ENCODE results near the gene COL4A1.

Gene COL4A1

GRCh38 chr13:110201114-110201513 lies 105.8 kb downstream of the COL4A1 start:
- FAIRE-seq = no peak
- DNase-seq (ENCODE audit: low spot score) = no peak

- DNase-seq (ENCODE audit: low spot score) = no peak
- no peak for FAIRE-seq
Observed at GRCh38 chr13:110200276-110200870, 106.6 kb downstream of the COL4A1 start.

DNA sequence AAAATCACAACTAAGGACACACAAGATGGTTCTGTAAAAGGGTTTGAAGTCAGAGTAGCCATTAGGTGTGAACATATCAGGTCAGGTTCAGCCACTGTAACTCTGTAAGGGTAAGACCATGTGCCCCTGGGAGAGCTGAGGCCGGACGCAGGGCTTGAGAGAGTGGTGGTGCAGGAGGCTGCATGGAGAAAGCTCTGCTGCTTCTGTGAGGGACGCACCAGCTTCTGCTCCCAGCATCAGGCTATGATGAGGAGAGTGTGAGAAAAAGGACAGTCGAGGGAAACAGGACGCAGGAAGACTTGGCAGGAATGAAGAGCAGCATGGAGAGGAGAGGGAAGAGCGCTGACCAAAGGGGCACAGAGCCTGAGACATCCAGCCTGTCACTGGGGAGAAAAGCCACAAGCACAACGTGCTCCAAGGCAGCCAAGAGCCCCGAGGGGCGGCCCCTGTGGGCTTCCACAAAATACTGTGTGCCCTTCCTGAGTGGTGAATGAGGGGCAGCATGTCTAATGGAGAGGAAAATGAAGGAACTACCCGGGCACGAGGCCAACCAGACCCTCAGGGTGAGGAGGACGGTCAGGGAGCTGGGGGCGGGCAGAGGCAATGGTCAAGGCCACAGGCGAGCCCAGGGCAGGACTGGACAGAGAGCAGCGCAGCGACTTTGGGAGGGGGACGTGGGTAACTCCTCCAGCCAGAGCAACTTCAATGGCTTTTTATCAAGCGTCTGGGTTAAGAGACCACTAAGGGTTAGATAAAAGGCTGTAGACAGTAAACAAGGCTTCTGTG lies 107.7 kb downstream of the COL4A1 start:
- no peak for DNase-seq (ENCODE audit: low spot score)
- no peak for FAIRE-seq

GRCh38 chr13:110197471-110197870 lies 109.5 kb downstream of the COL4A1 start:
- no peak for DNase-seq (ENCODE audit: low spot score)
- FAIRE-seq = no peak

- no peak for FAIRE-seq
- no peak for DNase-seq (ENCODE audit: low spot score)
Observed at GRCh38 chr13:110197026-110197425, 109.9 kb downstream of the COL4A1 start.

DNA sequence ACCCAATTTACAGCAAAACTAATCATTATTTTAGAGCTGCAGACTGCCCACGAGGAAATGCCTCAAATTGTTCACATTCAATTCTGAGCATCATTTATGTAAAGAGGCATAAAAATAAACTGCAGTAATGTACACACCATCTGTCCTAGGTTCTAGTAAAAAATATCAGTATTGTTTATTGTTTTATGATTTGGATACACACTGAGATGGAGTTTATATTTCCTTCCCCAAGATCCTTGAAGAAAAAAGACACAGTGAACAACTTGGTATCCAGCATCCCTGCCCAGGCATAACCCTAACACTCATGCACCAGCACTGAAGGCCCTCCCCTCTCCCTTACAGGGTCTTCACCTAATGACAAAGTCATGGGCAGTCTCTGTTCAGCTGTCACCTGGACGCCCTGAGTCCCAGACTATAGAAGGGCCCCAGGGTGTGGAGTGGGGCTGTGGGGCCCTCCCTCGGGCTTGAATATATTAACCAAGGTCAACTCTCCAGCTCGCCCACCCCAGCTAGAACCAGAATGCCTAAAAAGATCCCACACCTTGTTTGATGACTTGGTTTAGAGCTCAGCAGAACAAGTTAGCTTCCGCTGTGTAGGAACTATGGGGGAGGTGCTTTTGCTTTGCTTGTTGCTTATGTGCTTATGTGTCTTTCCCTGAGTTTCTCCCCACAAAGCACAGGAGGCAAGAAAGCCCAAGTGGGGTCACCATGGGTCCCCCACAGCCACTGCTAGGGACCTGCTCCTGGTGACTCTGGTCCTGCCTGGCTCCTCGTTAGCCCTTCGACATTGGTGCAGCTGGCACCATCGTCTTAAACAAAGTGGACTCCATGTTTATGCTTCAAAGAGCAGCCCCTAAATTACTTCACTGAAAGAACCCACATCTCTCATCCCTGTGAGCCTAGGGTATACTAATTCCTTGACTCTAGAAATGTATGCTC lies 111.1 kb downstream of the COL4A1 start:
- FAIRE-seq (no peak), DNase-seq (ENCODE audit: low spot score) (no peak)

GRCh38 chr13:110194451-110194850 lies 112.5 kb downstream of the COL4A1 start:
- no peak for FAIRE-seq
- DNase-seq (ENCODE audit: low spot score) = no peak

DNA sequence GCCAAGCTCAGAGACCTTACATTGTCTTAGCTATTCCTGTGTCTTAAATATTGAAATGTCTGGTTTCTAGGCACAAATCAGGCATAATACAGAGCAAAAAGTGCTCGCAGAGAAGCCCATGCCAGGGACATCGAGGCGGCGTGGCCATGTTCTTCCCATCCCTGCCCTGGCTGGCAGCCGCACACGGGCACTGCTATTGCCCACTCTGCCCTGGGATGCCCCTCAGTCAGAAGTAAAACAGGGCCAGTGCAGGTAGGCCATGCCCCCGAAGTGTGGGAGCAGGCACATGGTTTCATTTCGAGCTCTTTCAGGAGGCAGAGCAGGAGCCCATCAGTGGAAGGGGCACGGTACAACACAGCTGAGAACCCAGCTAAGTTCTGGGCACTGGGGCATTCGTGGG lies 113.5 kb downstream of the COL4A1 start:
- DNase-seq (ENCODE audit: low spot score) (no peak), FAIRE-seq (no peak)

DNA sequence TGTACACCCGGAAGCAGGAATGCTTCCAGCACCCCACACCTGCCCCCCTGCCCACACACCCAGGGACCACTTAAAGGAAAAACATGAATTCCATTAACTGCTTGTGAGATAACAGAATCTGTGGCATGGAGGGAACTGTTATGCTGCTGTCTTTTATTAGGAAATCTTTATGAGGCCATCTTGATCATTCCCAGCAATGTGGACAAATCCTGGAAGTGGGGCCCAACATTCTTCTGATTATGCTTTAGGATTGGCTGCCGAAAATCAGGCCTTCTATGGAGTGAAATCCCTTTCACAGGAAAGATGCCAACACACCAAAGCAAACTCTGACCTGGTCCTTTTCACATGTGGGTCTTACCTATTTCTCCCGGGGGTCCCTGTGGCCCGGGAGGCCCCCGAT lies 114.5 kb downstream of the COL4A1 start:
- DNase-seq (ENCODE audit: low spot score) (no peak), FAIRE-seq (no peak)

GRCh38 chr13:110187641-110188161 lies 119.3 kb downstream of the COL4A1 start:
- no peak for DNase-seq (ENCODE audit: low spot score)
- no peak for FAIRE-seq

DNA sequence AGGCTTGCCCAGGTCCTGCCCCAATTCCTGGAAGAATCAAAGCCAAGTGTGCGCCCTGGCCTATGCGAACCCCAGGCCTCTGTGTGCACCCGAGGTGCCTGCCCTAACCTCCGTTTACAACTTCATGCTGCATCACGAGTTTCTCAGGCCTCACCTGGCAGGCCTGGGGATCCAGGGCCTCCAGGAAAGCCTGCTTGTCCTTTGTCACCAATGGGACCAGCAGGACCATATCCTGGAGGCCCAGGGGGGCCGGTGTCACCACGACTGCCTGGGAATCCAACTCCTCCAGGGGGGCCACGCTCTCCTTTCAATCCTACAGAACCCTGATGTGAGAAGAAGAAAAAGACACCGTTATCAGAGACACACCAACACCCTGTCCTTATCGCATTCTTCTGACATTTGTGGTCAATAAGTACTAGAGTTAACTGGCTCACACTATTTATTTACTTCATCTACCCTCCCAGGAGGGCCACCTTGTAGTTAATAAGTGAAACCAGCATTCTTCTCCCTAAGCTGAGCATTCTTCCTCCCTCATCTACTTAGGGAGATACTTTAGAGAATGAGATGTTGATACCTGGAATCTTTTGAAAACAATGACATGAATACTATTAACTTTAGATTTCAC lies 120.6 kb downstream of the COL4A1 start:
- FAIRE-seq = no peak
- no peak for DNase-seq (ENCODE audit: low spot score)

- FAIRE-seq (no peak), DNase-seq (ENCODE audit: low spot score) (no peak)
Observed at GRCh38 chr13:110185696-110186095, 121.3 kb downstream of the COL4A1 start.

DNA sequence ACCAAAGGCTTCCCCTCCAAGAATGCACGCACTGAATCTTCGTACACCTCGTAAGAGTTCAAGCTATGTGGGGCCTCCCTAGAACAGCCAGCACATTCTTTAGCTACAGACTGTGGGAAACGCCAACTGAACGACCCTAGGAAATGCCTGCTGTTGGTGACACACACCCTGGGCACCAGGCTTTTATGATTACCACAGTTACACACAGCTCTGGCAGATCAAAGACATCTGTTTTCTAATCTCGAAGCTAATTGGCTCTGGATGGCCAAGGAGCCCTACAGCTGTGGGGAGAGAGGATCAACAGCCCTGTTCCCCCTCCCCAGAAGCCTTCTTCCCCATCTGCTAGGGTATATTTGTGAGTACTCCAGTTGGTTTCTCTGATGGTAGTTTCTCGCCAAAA lies 123.0 kb downstream of the COL4A1 start:
- FAIRE-seq = no peak
- DNase-seq (ENCODE audit: low spot score) = no peak

DNA sequence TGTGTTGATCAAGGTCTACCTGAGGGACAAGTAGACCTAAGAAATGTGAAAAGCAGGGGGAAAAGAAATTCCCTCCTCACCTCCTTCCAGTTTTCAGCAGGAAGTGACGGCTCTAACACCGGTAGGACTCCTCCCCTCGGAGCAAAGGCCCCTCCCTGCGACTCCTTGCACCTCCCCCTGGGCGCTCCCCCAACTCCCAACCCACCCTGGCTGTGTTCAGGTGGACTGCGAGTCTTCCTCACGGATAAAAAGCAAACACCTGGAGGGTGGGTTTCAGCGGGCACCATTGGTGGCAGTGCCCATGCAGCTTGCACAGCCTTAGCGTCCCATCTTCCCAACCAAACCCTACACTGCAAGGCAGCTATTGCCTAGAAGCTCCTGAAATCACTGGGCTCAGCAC lies 124.5 kb downstream of the COL4A1 start:
- FAIRE-seq (no peak), DNase-seq (ENCODE audit: low spot score) (no peak)

DNA sequence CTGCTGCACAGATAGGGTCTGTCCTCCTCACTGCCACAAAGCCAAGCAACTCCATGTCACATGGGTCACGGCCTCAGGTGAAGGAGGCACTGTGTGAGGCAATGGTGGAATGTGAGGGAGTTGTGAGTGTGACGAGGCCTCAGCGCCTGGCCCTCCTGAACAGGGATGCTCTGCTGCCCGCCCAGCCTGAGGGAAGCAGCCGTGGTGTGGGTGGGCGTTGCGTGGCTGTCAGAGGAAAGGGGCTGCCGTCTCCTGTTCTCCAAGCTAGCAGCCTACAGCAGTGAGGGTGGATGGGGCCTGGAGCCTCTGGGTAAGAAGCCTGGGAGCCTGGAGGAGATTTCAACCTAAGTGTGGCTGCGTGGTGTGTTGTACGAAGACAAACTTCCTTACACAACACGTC lies 125.0 kb downstream of the COL4A1 start:
- DNase-seq (ENCODE audit: low spot score) = no peak
- no peak for FAIRE-seq

DNA sequence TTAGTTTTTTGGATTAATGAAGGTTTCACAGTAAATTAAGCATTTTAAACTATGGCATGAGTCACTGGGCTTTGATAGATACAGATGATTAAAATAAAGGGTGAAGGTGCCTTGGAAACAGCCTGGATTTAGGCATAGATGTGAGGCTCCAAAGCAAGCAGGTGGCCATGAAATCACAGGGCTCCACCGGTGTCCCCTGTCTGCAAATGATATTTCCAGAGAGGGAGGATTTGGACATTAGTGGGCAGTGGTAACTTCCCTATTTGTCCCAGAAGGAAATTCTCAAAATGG lies 127.2 kb downstream of the COL4A1 start:
- FAIRE-seq = no peak
- no peak for DNase-seq (ENCODE audit: low spot score)

- FAIRE-seq = no peak
- DNase-seq (ENCODE audit: low spot score) = no peak
Observed at GRCh38 chr13:110179116-110179856, 127.7 kb downstream of the COL4A1 start.

GRCh38 chr13:110177790-110178189 lies 129.2 kb downstream of the COL4A1 start:
- FAIRE-seq (no peak), DNase-seq (ENCODE audit: low spot score) (no peak)

- DNase-seq (ENCODE audit: low spot score) = no peak
Observed at GRCh38 chr13:110176431-110176830, 130.5 kb downstream of the COL4A1 start.

DNA sequence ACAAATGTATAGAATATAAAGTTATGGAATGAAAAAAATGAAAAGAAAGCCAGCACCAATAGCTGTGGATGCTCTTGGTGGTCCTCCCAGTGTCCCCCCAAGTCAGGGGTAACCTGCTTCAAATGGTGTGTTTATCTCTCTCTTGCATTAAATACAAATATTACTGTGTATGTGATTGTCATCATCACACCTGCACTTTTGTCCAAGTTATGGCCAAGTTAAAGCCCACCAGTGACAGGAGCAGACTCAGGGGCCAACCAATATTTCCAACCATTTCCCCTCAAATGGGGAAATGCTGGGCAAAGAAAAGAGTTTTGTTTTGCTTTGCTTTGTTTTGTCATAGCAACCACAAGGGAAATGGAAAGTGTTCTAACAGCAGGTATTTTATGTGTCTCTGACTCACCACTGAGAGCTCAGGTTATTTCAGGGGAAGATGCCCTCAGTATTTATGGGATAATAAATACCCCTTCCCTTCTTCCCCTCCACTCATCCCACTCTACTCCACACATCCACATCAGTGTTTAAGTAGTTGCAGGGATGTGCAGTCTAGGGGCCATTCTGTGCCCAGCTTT lies 133.6 kb downstream of the COL4A1 start:
- FAIRE-seq (no peak), DNase-seq (ENCODE audit: low spot score) (no peak)

More at GRCh38 chr13:110176431-110176830, 130.5 kb downstream of the COL4A1 start:
- FAIRE-seq = no peak

GRCh38 chr13:110170882-110171281 lies 136.1 kb downstream of the COL4A1 start:
- FAIRE-seq (no peak), DNase-seq (ENCODE audit: low spot score) (no peak)

Data from urothelium cell line (cell line).